ENCODE results near the gene NUTF2.

DNA sequence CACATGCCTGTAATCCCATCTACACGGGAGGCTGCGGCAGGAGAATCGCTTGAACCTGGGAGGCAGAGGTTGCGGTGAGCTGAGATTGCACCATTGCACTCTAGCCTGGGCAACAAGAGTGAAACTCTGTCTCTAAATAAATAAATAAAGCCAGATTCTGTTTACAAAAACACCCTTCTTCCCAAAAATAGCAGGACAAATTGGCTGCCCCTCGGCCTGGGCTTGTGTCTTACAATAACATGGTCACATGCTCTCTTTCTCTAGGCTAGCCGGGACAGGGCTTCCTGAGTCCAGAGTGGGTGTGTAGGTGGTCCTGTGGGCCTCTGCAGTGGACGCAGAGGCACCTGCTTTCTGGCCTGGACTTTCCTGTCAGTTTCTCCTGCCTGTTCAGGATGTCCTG lies 22.9 kb downstream of the NUTF2 start:
- TF ChIP-seq CTCF (tag by site-specific recombination; IDR thresholded peaks at IDR 0.05), result no peak
- TF ChIP-seq ZFP3 (tag by site-specific recombination; IDR thresholded peaks at IDR 0.05; ENCODE audit: low read depth), result no peak
